HG03025 (cell line): Measurements from ENCODE around the gene RAB2B.
"Not testable (repeated sequence)": the region's sequence is repeated elsewhere in the genome, so short reads cannot be mapped to it uniquely, and the experiment has no call there.

Source experiments
- ATAC-seq: cut with Tn5 transposase; IDR thresholded peaks from one replicate; pipeline ENCODE4 v1.9.1; 2021; ENCODE audit warnings: mild to moderate bottlenecking, moderate library complexity; ENCODE audit not compliant: unreplicated experiment, low FRiP score

The RAB2B gene

DNA sequence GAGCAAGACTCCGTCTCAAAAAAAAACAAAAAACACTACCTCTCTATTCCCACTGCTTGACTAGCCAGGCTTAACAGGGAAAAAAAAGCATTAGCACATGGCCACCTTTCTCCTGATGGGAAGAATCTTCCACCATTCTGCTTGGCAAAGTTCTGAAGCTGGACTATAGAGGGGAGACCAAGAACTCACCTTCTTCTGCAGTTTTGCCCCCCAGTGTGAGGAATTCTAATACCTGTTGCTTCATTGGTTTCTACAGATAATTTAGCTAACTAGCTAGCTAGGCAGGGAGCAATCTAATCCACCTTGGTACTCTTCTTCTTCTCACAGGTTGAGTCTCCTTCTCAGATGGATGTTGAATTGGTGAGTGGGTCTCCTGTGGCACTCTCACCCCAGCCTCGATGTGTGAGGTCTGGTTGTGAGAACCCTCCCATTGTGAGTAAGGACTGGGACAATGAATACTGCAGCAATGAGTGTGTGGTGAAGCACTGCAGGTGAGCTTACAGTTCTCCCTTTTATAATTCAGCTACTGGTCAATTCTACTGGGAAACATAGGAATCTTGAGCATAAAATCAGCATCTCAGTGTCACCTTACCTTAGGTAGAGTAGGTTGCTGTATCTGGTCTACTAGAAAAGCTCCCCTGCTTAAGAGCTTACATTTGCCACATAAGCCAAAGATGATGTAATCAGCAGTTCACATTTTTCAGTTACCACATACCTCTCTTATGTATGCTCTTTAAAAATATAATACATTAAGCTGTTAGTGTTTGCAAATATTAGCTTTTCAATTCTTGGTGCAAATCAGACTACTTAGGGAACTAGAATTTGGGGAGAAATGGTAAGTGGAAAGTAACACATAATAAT lies 18.4 kb upstream of the RAB2B start:
- no peak for ATAC-seq

DNA sequence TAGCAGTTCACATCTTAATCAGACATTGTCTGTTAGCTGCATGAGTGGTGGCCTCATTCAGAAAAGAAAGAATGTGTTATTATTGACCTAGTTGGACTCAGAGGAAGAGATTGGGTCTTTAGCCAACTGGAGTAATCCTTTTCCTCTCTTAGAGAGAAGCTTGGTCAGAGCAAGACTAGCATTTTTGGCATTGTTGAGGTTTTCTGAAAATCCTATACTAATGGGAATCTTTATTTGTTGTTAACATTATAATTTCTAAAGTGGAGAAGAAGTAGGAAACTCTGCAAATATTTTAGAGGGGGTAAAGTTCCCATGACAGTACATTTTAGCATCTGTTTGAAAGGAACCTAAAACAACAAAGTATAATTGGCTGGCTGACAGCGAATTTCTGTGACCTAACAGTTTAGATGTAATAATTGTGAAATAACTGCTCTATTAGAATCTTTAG lies 9.9 kb upstream of the RAB2B start:
- ATAC-seq: no peak

DNA sequence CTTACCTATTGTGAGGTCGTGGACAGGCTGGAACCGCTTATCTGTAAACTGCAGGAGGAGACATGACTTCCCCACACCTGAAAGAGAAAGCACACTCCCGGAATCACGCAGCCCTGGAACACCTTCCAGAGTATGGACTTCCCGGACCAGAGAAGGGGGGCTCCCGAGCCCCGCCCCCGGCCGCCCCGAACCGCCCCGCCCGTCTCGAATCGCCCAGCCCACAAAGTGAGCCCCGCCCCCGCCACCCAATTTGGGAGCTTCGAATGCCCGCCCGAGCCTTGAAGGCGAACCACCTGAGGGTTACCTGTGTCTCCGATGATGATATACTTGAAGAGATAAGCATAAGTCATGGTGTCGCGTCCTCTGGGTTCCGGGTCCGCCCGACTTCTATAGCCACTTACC lies 235 bp downstream of the RAB2B start:
- ATAC-seq: no peak

DNA sequence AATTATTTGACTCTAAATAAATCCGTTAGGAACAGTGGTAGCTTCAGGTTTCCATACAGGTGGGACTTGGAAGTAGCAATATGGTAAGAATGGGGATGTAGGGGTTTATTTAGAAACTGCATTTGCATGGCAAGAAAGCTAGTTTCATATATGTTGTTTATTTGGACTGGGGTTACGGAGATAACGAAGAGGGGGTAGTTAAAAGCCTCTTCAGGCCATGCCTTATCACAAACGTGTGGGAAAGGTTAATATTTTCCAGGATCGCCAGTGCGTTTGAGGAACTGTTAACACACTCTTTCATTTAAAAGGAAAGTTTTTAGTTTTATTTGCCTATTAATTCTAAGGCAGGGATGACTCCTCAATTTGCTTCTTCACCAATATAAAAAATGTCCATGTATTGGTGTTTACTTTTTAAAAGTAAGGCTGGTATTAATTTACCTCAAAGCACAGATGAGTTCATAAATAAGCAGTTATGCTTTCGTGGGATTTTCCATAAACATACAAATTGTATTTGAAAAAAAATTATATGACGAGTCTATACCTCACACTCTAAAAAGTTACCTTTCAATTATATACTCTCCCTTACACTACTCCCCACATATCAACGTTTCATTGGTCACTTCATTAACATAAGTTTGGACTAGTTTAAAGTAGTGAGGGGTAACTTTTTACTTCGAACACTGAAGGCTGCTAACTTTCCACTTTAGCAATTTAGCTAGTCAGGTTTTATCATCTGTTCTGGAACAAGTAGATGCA lies 814 bp downstream of the RAB2B start:
- no peak for ATAC-seq

DNA sequence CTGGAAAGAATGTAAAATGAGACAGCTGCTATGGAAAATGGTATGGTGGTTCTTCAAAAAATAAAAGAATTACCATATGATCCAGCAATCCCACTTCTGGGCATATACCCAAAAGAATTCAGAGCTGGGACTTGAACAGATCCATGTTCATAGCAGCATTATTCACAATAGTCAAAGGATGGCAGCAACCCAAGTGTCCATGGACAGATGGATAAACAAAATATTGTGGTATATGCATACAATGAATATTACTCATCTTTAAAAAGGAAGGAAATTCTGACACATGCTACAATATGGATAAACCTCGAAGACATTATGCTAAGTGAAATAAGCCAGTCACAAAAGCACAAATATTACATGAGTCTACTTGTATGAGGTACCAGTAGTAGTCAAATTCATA lies 9.1 kb downstream of the RAB2B start:
- no peak for ATAC-seq

DNA sequence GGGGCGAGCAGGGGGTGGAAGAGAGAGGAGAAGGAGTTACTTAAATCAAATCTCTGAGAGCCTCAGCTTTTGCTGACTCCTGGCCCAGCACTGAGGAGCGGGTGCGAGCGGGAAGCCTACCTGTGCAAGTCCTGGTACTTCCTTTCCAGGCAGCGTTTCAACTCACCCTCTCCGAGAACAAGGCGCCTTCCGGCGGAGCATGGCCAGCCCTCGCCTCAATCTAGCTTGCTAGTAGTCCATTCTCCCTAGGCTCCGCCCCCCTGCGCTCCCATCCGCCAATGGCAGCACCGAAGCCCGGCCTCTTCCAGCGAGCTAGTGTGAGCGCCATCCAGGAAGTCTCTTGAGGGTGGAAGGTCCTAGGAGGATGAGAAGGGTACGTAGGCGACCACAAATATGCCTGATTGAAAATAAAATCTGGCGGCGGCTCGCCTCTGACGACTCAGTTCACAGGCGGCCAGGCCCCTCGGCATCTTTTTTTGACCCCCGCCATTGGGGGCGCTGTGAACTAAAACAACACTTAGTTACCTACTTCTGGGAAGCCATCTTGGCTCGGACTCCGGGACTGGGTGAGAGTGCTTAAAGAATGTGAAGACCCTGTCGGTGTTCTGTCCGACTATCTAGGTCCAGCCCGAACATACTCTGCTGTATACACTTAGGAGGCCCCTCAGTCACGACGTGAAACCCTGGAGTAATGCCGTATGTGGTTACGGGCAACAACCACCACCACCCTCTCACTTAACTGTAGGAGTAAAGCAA lies 20.7 kb downstream of the RAB2B start, which contains the start of gene CHD8:
Gene CHD8 (minus strand): TSS at position 212 of the 756 bp plus-strand sequence. CDS start 24,480 bp downstream, outside the sequence.
- ATAC-seq: peak; percentile 95

DNA sequence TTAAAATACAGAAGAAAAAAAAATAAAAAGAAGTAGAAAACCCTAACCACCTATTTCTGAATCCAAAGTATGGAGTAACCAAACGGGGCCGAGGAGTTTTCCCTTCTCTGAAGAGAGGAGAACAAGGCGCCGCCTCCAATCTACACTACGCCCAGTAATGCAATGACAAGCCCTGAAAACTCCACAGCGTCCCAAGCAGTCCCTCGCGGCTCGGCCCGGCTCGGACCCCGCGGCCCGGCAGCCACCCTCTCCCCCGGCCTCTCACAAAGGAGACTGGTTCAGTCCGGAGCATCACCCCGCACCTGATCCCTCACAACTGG lies 21.2 kb downstream of the RAB2B start:
- ATAC-seq: peak; percentile 21

DNA sequence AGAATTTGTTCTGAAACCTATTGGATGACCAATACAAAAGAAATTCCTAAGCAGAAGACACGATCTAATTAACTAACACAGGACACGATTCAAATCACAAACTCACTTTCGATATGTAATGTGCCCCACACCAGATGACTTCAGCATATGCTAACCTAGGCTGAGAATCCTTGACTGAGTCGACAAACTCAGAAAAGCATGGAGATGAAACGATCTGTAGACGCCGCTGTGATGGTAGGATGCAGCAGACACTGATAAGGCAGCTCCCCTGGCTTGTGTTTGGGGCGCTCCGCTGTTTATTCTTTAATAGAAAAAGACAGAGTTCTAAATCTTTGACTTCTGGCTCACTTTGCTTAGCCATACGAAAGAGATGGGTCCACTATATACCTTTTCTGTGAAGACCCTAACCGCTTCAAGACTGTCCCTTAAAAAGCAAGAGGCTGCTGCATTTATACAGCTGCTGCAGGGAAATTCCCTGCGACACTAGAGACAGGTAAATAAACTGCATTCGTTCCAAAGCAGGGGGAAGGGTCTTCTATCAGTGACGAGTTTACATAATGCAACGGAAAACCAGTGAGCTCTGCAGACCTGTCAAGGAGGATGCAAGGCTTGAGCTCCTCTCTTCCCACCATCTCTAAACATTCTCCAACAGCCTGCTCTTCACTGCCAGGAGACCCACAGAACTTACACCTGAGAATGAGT lies 21.8 kb downstream of the RAB2B start:
- no peak for ATAC-seq

DNA sequence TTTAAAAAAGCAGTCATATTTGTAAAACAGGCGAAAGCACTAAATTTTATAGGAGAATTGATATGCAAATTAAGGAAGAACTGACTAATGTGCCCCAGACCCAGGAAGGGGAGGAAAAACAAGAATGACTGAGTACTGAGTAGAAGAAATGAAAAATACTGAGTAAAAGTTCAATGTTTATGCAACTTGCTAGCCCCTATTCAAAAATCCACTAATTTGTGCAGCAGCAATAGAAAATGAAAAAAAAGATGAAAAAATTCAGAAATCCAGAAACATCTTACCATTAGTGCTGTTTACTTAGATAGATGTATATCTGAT lies 26.9 kb downstream of the RAB2B start:
- ATAC-seq: no peak

DNA sequence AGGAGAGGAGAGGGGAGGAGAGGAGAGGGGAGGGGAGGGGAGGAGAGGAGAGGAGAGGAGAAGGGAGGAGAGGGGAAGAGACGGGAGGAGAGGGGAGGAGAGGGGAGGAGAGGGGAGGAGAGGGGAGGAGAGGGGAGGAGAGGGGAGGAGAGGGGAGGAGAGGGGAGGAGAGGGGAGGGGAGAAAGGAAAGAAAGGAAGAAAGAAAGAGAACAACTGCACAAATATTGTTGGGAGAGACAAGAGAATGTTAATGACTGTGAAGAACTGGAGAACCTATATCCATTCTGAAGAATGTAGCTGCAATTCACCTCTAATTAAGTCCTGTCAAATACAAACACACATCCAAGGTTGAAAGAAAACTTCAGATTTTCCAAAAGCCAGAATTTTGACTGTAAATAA lies 34.1 kb downstream of the RAB2B start:
- not testable (repeated sequence) for ATAC-seq

DNA sequence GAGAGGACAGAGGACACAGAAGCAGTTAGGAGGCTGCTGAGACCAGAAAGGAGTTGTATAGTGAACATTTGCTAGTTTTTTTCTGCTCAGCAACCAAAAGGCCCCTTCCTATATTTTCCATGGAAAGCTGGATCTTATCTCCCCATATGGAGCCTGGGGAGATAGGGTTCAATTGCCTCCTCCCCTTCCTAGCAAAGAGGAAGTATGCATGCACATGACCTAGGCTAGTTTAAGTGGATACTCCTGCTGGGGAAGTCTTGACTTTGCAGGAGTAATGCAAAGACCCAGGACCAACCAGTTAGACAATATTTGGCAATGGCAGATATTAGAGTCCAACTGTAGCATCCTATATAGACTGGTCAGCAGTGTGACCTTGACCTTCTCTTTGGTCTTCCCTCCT lies 35.9 kb downstream of the RAB2B start:
- no peak for ATAC-seq

DNA sequence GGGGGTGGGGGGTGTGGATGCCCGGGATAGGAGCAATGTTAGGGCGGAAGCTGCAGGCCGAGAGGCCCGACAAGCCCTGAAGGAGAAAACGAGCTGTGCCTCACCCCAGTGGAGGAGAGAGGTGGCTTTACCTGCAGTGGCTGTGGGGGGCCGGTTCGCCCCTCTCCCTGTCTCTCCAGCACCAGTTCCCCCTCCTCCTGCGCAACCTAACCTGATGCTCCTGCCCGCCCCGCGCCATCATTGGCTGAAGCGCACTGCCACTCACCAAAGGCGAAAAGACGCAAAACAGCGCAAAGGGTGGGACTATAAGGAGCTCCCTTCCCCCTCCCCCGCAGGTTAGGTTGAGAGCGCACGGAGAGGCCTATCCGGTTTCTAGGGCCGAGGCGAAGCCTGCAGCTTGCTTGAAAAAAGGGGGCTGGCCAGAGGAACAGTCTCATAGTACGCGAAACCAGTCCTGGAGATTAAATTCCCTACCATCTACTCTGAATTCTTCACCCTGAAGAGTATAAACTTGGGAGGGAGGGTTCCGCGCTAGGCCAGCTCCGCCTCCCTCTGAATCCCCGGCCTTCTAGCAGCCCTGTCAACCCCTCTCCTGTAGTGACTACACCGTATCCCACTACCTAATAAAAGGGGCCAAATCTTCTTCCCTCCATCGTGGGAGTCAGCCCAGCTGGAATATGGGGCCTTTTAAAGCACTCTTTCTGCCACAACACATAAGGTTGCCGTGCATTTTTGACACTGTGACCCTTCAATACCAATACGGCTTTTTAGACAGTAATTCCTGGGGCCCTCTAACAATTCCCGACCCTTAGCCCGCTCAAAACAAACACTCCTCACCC lies 39.5 kb downstream of the RAB2B start:
- peak; percentile 94 for ATAC-seq

DNA sequence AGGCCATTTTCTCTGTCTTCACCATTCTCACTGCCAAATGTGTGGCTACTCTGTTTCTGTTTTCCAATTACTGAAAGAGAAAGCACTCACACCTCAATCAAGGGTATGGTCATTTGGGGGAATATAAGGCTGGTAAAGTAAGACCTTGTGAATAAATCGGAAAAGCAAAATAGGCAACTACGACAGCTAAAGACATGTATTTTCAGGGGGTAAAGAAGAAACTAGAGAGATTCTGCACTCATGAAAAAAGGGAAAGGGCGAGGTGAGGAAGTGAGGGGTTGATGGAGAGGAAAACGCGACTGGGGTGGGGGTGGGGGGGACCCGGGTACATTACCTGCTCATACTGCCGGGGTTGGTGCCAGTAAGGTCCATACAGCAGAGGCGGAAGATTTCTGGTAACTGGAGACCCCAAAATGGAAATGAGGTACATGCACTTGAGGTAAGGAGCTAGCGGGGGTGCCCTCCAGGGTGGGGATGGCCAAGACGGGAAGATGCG lies 40.1 kb downstream of the RAB2B start:
- ATAC-seq: no peak

DNA sequence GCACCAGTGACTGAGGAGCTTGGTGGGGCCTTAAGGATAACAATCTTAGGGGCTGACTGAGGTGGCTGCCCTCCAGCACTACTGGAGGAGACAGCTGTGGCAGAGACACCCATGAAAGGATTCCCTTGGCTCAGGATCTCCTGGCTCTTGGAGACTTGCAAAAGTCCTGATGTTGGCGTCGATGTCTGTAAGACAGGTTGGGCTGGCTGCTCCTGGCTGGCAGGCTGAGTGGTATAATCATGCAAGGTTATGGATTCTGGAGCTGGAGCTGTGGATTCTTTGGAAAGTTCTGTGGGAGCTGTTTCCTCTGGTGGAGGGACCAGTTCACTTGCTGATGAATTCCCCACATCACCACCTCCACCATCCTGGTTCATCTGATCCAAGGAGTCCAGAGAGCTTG lies 45.6 kb downstream of the RAB2B start:
- ATAC-seq: no peak

DNA sequence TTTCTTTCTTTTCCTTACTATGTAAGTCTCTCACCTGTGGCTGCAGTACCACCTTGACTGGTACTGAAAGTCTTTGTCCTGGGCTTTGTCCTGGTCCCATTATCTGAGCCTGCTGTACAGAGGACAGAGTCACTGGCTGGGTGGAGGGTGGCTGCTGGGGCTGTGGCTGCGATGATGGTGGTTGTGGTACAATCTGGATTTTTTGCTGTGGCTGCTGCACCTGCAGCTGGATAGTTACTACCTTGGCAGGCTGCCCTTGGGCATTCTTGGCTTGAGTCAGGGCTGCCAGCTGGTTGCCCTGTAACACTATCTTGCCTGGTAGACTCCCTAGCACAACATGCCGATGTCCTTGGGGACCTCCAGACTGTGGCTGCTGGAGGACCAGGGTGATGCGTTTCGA lies 47.8 kb downstream of the RAB2B start:
- no peak for ATAC-seq

DNA sequence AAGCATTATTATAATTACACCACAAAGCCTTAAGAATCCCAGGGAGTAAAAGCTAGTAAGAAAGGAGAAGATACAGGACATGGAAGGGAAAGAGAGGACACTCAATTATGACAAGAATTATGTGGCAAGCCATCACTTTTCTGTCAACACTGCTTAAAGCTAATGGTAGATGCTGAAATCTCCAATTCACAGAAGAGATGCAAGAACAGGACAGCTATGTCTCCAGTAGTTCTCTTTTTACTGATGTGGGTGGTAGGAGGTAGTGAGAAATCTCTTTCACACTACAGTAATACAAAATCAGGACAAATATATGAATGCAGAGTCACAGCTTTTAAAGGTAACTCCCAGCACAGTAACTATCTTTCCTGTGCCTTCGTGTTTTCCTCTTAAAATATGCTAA lies 50.1 kb downstream of the RAB2B start:
- ATAC-seq: no peak

DNA sequence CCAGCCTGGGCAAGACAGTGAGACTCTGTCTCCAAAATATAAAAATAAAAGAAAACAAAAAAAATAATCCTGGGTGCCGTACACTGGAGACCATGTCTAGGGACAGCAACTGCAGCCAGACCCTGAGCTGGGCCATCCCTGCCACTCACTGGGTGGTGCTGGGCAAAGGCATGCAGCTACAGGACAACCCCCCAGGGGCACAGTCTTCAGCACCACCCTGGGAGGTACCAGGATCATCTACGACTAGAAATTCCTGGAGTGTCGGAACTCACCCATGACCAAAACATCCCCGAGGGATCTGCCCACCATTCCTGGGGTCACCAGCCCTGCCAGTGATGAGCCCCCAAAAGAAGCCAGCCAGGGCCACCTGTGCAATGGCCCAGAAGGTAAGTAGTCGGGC lies 57.2 kb downstream of the RAB2B start:
- no peak for ATAC-seq

DNA sequence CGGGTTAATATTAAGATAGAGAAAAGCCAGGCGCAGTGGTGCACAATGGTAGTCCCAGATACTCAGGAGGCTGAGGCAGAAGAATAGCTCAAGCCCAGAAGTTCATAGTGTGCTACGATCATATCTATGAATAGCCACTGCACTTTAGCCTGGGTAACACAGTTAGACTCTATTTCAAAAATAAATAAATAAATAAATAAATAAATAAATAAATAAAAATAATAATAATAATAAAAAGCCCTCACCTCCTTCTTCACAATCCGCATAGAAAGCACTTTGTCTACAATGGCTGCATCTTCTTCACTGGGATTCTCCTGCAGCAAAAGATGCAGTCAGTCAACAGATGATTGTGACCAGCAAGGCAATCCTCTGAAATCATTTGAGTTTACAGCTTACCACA lies 61.4 kb downstream of the RAB2B start:
- ATAC-seq: no peak

DNA sequence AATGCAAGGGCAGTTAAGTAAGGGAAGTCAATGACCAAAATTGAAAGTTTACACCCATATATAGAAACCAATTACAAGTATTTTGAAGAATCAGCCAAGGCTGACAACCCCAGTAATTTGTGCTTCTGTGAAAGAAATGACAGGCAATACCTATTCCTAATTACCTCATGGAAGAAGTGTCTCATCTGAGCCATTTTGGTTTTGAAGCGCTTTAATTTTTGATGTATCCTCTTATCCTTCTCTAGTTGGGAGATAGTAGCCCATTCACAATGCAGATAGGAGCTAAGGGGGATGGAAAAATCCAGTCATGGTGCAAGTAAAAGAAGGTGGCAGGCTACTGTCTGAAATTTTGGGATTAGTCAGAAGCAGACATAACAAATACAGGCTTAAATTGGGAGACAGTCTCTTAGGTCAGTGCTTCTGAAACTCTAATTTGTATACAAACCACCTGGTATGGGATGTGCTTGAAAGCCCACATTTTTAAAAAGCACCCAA lies 62.6 kb downstream of the RAB2B start:
- ATAC-seq: no peak
